ENCODE results near the gene AKAP8.
"Not testable (repeated sequence)": the region's sequence is repeated elsewhere in the genome, so short reads cannot be mapped to it uniquely, and the experiment has no call there.

AKAP8 gene

DNA sequence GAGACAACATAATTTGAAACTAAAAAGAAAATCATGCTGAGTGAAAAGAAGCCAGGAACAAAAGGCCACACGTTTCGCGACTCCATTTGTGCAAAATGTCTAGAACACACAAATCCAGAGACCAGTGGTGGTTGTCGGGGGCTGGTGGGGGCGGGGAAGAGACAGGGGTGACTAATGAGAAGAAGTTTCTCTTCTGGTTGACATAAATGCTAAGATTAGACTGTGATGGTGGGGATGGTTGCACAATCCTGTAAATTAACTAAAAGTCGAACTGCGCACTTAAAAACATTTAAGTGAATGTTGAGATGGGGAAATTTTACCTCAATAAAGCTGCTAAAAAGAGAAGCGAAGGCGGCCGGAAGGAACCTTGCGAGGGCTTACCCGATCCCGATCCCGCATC is 7.1 kb downstream of the AKAP8 start:
- DNase-seq: no peak

- DNase-seq: no peak
Measured at GRCh38 chr19:15371786-15372380, 7.7 kb downstream of the AKAP8 start.

- no peak for DNase-seq
Measured at GRCh38 chr19:15371119-15371518, 8.5 kb downstream of the AKAP8 start.

GRCh38 chr19:15369594-15369891 is 10.0 kb downstream of the AKAP8 start:
- no peak for DNase-seq

GRCh38 chr19:15368798-15369593 is 10.6 kb downstream of the AKAP8 start:
- DNase-seq: no peak

DNA sequence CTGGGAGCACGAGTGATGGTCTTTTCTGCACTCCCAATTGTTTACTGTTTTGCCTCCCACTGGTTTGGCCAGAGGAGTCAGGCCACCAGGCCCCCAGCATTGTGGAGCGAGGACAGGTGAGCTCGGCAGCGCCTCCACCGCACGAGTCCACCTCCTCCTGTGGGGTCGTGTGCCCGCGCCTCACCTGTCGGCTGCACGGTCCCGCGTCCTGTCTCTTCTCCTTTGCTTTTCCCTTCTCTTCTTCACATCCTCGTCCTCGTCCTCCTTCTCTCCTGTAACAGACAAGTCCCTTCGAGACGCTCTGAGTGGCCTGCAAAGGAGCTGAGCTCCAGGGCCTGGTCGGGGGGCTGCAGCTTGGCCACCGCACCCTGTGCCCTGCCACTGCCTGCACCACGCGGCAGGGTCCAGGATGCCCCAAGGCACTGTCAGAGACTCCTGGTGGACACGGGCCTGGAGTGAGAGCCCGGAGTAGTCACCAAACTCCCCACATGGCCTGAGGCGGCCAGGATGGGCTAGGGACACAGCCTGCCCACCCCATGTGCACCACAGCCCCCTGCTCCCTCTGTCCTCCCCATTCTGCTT is 11.4 kb downstream of the AKAP8 start:
- no peak for DNase-seq

DNA sequence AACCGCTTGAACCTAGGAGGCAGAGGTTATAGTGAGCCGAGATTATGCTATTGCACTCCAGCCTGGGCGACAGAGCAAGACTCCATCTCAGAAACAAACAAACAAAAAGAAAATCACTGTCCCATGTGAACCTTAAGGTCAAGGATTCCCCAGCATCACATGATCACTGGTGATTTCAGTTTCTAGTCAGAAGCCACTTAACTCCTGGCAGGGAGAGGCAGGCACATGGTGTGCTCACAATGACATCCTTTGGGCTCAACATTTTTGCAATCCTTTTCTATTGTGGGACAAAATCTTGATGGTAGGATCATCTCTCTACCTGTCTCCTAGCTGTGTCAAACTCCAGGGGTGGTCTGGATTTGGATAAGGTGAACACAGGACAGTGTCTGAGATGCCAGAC is 12.1 kb downstream of the AKAP8 start:
- DNase-seq: no peak

DNA sequence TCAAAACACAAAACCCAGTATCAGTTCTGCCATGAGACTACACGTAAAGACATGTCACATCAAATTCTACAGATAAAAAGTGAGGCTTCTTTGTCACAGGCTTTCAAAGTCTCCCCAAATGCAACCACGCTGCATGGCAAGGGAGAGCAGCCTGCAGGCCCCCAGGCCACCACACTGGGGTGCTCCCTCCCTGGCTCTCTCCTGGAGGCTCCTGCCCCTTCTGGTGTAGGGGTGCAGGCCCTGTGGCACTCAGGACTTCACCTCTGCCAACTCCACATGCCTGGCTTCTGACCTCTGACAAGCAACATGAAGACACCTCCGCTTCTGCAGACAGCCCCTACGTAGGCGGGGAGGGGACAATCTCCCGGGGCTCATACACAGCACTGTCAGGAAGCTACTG is 14.3 kb downstream of the AKAP8 start:
- DNase-seq: no peak

DNA sequence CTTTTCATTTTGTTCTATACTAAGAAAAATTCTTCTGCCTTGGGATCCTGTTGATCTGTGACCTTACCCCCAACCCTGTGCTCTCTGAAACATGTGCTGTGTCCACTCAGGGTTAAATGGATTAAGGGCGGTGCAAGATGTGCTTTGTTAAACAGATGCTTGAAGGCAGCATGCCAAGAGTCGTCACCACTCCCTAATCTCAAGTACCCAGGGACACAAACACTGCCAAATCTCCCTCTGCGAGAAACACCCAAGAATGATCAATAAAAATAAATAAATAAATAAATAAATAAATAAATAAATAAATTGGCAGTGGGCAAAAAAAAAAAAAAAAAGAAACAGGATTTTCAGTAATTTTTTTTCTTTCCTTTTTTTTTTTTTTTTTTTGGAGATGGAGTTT is 15.8 kb downstream of the AKAP8 start:
- not testable (repeated sequence) for DNase-seq

DNA sequence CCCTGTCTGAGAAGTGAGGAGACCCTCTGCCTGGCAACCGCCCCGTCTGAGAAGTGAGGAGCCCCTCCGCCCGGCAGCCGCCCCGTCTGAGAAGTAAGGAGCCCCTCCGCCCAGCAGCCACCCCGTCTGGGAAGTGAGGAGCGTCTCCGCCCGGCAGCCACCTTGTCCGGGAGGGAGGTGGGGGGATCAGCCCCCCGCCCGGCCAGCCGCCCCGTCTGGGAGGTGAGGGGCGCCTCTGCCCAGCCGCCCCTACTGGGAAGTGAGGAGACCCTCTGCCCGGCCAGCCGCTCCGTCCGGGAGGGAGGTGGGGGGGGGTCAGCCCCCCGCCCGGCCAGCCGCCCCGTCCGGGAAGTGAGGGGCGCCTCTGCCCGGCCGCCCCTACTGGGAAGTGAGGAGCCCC is 16.5 kb downstream of the AKAP8 start:
- not testable (repeated sequence) for DNase-seq

DNA sequence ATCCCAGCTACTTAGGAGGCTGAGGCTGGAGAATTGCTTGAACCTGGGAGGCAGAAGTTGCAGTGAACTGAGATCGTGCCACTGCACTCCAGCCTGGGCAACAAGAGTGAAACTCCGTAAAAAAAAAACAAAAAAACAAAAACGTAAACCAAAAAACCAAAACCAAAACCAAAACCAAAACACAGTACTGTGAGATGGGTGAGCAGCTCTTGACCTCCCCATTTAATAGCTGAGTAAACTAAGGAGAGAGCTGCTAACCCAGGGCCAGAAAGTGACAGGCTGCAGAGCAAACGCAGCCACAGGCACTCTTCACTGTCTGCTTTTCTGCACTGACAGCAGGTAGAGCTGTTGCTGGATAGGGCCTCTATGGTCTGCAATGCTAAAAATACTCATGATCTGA is 19.6 kb downstream of the AKAP8 start:
- not testable (repeated sequence) for DNase-seq

GRCh38 chr19:15358918-15359317 is 20.7 kb downstream of the AKAP8 start:
- DNase-seq: no peak

DNA sequence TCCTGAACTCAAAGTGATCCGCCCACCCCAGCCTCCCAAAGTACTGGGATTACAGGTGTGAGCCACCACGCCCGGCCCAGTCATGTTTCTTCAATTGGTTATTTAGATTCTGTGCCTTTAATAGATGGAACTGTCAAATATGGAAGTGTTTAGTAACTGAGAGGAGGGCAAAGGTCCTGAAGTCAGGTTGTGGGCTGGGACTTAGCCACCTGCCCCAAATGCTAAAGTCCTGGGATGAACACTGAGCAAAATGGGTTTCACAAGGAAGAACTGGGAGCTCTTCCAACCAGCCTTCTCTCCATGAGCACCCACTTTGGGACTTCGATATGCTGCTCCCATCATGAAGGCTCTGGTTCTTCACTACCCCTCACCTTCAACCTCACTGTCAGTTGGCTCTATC is 21.7 kb downstream of the AKAP8 start:
- no peak for DNase-seq

GRCh38 chr19:15354566-15355296 is 24.9 kb downstream of the AKAP8 start:
- no peak for DNase-seq

DNA sequence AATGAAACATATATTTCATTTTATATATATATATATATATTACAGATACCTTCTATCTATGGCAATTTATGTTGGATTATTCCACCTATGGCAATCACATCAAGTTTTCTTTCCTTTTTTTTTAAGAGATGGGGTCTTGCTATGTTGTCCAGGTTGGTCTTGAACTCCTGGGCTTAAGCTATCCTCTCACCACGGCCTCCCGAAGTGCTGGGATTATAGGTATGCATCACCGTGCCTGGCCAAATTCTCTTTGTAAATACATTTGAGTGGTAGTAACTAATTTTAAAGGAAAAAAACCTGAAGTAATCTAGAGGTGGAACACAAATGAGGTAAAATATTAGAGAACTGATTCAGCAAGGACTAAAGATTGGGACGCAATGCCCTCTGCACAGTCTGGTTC is 25.7 kb downstream of the AKAP8 start:
- DNase-seq: no peak

DNA sequence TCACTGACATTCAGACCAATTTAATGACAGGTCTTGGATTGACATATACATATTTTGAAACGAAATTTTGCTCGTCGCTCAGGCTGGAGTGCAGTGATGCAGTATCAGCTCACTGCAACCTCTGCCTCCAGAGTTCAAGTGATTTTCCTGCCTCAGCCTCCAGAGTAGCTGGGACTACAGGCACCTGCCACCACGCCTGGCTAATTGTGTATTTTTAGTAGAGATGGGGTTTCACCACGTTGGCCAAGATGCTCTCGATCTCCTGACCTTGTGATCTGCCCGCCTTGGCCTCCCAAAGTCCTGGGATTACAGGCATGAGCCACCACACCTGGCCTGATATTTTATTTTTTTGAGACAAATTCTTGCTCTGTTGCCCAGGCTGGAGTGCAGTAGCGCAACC is 27.1 kb downstream of the AKAP8 start:
- DNase-seq: not testable (repeated sequence)

DNA sequence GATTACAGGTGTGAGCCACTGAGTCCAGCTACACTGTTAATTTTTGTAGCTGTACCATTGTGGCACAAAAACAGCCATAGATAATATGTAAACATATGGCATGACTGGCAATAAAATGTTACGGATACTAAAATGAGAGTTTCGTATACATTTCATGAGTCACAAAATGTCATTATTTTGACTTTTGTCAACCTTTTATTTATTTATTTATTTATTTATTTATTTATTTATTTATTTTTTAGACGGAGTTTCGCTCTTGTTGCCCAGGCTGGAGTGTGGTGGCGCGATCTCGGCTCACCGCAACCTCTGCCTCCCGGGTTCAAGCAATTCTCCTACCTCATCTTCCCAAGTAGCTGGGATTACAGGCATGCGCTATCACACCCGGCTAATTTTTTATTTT is 38.3 kb downstream of the AKAP8 start:
- DNase-seq: not testable (repeated sequence)

GRCh38 chr19:15340086-15340485 is 39.5 kb downstream of the AKAP8 start:
- no peak for DNase-seq

GRCh38 chr19:15337202-15337601 is 42.4 kb downstream of the AKAP8 start:
- no peak for DNase-seq

DNA sequence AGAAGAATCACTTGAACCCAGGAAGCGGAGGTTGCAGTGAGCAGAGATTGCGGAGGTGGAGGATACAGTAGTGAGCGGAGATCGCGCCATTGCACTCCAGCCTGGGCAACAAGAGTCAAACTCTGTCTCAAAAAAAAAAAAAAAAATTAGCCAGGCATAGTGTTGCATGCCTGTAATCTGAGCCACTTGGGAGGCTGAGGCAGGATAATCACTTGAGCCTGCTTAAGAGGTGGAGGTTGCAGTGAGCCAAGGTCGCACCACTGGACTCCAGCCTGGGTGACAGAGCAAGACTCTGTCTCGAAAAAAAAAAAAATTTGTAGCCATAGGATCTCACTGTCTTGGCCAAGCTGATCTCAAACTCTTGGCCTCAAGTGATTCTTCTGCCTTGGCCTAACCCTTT is 43.6 kb downstream of the AKAP8 start:
- not testable (repeated sequence) for DNase-seq

DNA sequence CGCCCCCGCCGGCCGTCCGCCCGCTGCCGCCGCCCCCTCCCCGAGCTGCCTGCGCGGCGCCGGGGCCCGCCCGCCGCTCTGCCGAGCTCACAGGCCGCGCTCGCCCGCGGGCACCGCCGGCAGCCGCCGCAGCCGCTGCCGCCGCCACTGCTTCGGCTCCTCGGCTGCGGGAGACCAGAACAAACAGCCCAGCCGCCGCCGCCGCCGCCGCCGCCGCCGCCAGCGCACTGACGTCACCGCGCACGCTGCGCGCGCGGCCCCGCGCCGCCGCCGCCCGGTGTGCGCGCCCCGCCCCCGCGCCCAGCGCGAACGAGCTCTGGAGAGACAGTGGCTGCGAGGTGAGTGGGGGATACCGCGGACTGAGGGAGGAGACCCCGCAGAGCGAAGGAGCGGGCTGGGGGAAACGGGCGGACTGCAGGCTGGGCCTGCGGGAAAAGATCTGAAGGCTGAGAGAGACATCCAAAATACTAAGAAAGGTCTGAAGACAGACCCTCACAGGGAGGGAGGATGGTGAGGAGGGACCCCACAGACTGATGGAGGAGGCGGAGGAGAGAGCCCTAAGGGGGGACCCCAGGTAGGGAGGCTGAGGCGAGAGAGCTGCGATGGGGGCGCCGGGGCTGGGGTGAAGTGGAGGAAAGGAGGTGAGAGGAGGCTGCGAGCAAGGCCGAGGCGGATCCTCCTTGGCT is 47.1 kb downstream of the AKAP8 start, which contains the start of gene BRD4:
TSS of gene BRD4 (minus strand) at position 229 of the 686 bp plus-strand sequence. CDS start 59,440 bp downstream, outside the sequence.
- DNase-seq: peak; percentile 83

- peak; percentile 69 for DNase-seq
Measured at GRCh38 chr19:15331419-15332310, 47.9 kb downstream of the AKAP8 start.

All from stimulated activated CD4-positive, alpha-beta T cell treated with anti-CD3 and anti-CD28 coated beads, Interleukin-4, amount 100 ng/mL, for 1 hour (primary cell).